Kidney epithelial cell (primary cell): ENCODE data around the gene E2F8. TPM values are rescaled to one million over a fixed set of nuclear protein-coding genes. Genes with fewer than 3 reads are reported as not detected.
A peak's percentile ranks its signal among the peaks of the same experiment; 100 is the strongest.

Source experiments
- DNase-seq: peaks from one replicate; pipeline ENCODE4 v3.0.0-alpha.2; 2010; ENCODE audit warnings: low read depth
- H3K27me3 ChIP-seq: 2 replicates; pipeline ENCODE4 v1.6.0; 2011; ENCODE audit warnings: low read length; ENCODE audit not compliant: control insufficient read depth, insufficient read depth
- H3K36me3 ChIP-seq: 2 replicates; pipeline ENCODE4 v1.5.1; 2011; ENCODE audit warnings: low read length; ENCODE audit not compliant: control insufficient read depth, insufficient read depth
- H3K4me3 ChIP-seq: 2 replicates; pipeline ENCODE4 v1.5.1; 2011; ENCODE audit warnings: low read depth, mild to moderate bottlenecking, control low read depth, low read length
- total RNA-seq: library from RNA; depleted of rRNA; stranded (reverse); fragments of >200 nt; gene quantifications from 2 replicates; pipeline ENCODE4 v1.2.3, GENCODE V29; 2015
- TF ChIP-seq, protein P1 (sequence below): IDR thresholded peaks from 2 replicates; pipeline ENCODE4 v1.5.1; 2011; ENCODE audit warnings: mild to moderate bottlenecking, moderate library complexity, low read length, control low read depth, inconsistent platforms; ENCODE audit not compliant: insufficient read depth, poor library complexity, severe bottlenecking

The E2F8 gene
- total RNA-seq, 1 donor from 2014 or later = 0.04 TPM

GRCh38 chr11:19201737-19202605 lies 38.8 kb downstream of the E2F8 start, which contains the start of gene CSRP3:
Gene CSRP3, minus strand, starts transcription at chr11:19201983. Its CDS starts 9,535 bp downstream, at chr11:19192448.
- no peaks in the 10 kb centered on the region for H3K36me3 ChIP-seq
- TF ChIP-seq, protein P1, sequence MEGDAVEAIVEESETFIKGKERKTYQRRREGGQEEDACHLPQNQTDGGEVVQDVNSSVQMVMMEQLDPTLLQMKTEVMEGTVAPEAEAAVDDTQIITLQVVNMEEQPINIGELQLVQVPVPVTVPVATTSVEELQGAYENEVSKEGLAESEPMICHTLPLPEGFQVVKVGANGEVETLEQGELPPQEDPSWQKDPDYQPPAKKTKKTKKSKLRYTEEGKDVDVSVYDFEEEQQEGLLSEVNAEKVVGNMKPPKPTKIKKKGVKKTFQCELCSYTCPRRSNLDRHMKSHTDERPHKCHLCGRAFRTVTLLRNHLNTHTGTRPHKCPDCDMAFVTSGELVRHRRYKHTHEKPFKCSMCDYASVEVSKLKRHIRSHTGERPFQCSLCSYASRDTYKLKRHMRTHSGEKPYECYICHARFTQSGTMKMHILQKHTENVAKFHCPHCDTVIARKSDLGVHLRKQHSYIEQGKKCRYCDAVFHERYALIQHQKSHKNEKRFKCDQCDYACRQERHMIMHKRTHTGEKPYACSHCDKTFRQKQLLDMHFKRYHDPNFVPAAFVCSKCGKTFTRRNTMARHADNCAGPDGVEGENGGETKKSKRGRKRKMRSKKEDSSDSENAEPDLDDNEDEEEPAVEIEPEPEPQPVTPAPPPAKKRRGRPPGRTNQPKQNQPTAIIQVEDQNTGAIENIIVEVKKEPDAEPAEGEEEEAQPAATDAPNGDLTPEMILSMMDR = no peak
- no peaks in the 10 kb centered on the region for H3K27me3 ChIP-seq
- DNase-seq = no peak
- no peak within 1 kb of the TSS for H3K4me3 ChIP-seq

- Histone ChIP-seq H3K36me3 (no peaks in the 10 kb centered on the region), H3K27me3 (no peaks in the 10 kb centered on the region), H3K4me3 (no peak overlapping the region)
- DNase-seq = peak; percentile 63
- TF ChIP-seq, protein P1 = no peak
Measured at GRCh38 chr11:19200410-19201201, 40.1 kb downstream of the E2F8 start.

DNA sequence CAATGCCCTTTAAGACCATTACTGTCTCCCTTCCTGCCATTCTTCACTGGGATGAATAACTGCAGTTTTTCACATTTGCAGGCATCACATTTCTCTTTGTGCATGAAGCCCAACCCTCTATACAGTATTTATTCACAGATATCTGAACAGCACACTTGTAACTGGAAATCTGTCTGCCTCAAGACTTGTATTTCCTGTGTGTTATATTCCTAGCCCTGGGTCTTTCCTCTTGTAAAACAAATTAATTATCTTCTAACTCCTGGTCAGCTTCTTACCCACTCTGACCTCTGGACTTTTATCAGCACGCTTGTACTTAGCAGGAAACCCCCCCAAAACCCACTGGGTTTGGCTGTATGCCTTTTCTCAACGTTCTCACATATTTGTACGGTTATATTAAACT lies 41.0 kb downstream of the E2F8 start:
- DNase-seq = no peak
- Histone ChIP-seq H3K36me3 (no peaks in the 10 kb centered on the region), H3K27me3 (no peaks in the 10 kb centered on the region), H3K4me3 (no peak overlapping the region)
- TF ChIP-seq, protein P1 = no peak

DNA sequence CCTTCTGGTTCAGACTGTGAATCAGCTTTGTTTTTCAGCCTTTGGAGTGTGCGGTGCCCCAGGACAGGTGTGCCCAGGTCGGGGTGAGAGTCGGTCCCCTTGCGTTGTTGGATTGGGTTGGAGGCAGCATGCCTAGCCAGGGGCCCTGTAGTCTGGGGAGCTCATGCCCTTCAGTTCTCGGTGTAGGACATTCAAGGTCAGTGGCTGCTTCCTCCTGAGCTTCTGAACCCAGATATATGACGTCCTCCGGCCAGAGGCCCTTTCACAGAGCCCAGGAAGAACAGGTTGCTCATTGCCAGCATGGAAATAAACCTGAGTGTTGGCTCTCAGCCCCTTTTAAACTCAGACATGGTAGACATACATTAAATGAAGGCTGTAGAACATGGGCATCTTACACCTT lies 41.7 kb downstream of the E2F8 start:
- DNase-seq = no peak
- TF ChIP-seq, protein P1 = no peak

GRCh38 chr11:19196432-19196831 lies 44.3 kb downstream of the E2F8 start:
- no peaks in the 10 kb centered on the region for H3K27me3 ChIP-seq
- TF ChIP-seq, protein P1 = no peak
- no peaks in the 10 kb centered on the region for H3K36me3 ChIP-seq
- no peak overlapping the region for H3K4me3 ChIP-seq
- DNase-seq = no peak

More for the DNA sequence above, 41.7 kb downstream of the E2F8 start:
- Histone ChIP-seq H3K27me3 (no peaks in the 10 kb centered on the region), H3K4me3 (no peak overlapping the region), H3K36me3 (no peaks in the 10 kb centered on the region)
